ENCODE measurements around the gene ACSL1. TPM values are rescaled to one million over a fixed set of nuclear protein-coding genes. Genes with fewer than 3 reads are reported as not detected.

Gene ACSL1
- total RNA-seq, 1 experiment from 2014 or later: 12.5 TPM

GRCh38 chr4:184838249-184839074, 12.7 kb upstream of the ACSL1 start:
- no peak for ATAC-seq
- H3K9ac ChIP-seq (ENCODE audit: low read length): no peak overlapping the region

More at GRCh38 chr4:184838249-184839074, 12.7 kb upstream of the ACSL1 start:
- Histone ChIP-seq H3K36me3 (ENCODE audit: control insufficient read depth in 1 of 2, insufficient read depth in 2 of 2, low read length in 2 of 2) (no peaks in the 10 kb centered on the region), H4K20me1 (ENCODE audit: insufficient read depth) (no peaks in the 10 kb centered on the region), H3K27ac (ENCODE audit: low read depth, low read length) (no peak overlapping the region), H3K4me1 (ENCODE audit: control insufficient read depth in 1 of 2, insufficient read depth in 2 of 2, low read length in 2 of 2) (peaks cover 0 to 5% of the 10 kb centered on the region in 2 experiments; a peak in 1 of 4 replicates), H3K27me3 (ENCODE audit: insufficient read depth, low read length) (no peaks in the 10 kb centered on the region), H3K9me3 (ENCODE audit: control insufficient read depth in 1 of 2, insufficient read depth in 1 of 2, low read depth in 1 of 2, low read length in 2 of 2) (no peaks in the 10 kb centered on the region), H3K4me2 (ENCODE audit: low read length) (no peak overlapping the region), H2AFZ (ENCODE audit: low read depth, low read length, poor library complexity, severe bottlenecking) (no peak overlapping the region), H3K4me3 (replicated peaks in 1 of 2; ENCODE audit: low read depth in 1 of 2, low read length in 2 of 2) (no peak overlapping the region), H3K9me2 (ENCODE audit: insufficient read depth) (no peaks in the 10 kb centered on the region; the same call in 1 of the 2 replicates), H3K79me2 (ENCODE audit: insufficient read depth, low read length) (no peaks in the 10 kb centered on the region)
- no TSS peak for BruUV-seq (replicated peaks)
- intact Hi-C loops (cut with micrococcal nuclease): no loop called here
- TF ChIP-seq SRF (IDR thresholded peaks at IDR 0.05; ENCODE audit: low read depth) (no peak), MAX (IDR thresholded peaks at IDR 0.05) (no peak), EZH2 (IDR thresholded peaks at IDR 0.05) (no peak), EGR1 (IDR thresholded peaks at IDR 0.05; ENCODE audit: low read depth) (no peak), ZNF274 (IDR thresholded peaks at IDR 0.05; ENCODE audit: low read depth, low read length) (no peak), ZFX (IDR thresholded peaks at IDR 0.05) (no peak), YY1 (IDR thresholded peaks at IDR 0.05; ENCODE audit: extremely low read depth, insufficient replicate concordance, low read depth, low read length) (no peak), REST (IDR thresholded peaks at IDR 0.05; ENCODE audit: low read depth) (no peak), SP1 (IDR thresholded peaks at IDR 0.05; ENCODE audit: low read depth) (no peak), CBX3 (IDR thresholded peaks at IDR 0.05; ENCODE audit: low read depth) (no peak), ZBTB33 (IDR thresholded peaks at IDR 0.05; ENCODE audit: extremely low read depth, insufficient replicate concordance, low read length) (no peak), RAD21 (IDR thresholded peaks at IDR 0.05; ENCODE audit: low read depth) (no peak), CEBPB (IDR thresholded peaks at IDR 0.05; ENCODE audit: low read depth) (no peak), POLR2AphosphoS5 (IDR thresholded peaks at IDR 0.05; ENCODE audit: low read depth, low read length) (no peak)
- RAD21 ChIA-PET (ENCODE audit: low non-redundant PET in 1 of 2, low total read pairs in 2 of 2, uncharacterized antibody in 2 of 2, unreplicated experiment in 2 of 2): no interaction called here
- DNase-seq (ENCODE audit: low read depth, low spot score): no peak
- CTCF ChIA-PET: interaction anchor here (1.5 kb wide), 1 partner anchor 93 kb away, joined by 3 read pairs; no protein-coding TSS in a partner anchor
- POLR2A ChIA-PET: no interaction called here
